Measurements from ENCODE around the gene CDK9.

CDK9 gene

GRCh38 chr9:127785933-127786772 is at the start of gene CDK9:
TSS of gene CDK9 (plus strand) at chr9:127786034. CDS start at chr9:127786149, 115 bp downstream.
- in situ Hi-C loops (cut with MboI; ENCODE audit: low sequenced_read_pairs) = no loop called here
- no peaks in the 10 kb centered on the region for H3K9me3 ChIP-seq
- peak; percentile 80 to 94 for DNase-seq (ENCODE audit: low spot score in 2 of 2)
- H3K4me3 ChIP-seq = peak within 1 kb of the TSS; percentile 100
- H3K27me3 ChIP-seq (ENCODE audit: low read depth) = no peaks in the 10 kb centered on the region
- peaks cover 47% of the 10 kb centered on the region for H3K36me3 ChIP-seq (replicated peaks)
- peaks cover 5% of the 10 kb centered on the region for H3K4me1 ChIP-seq

GRCh38 chr9:127738666-127739065 is 47.2 kb upstream of the CDK9 start:
- no peaks in the 10 kb centered on the region for H3K27me3 ChIP-seq (ENCODE audit: low read depth)
- H3K9me3 ChIP-seq = no peaks in the 10 kb centered on the region
- H3K36me3 ChIP-seq (replicated peaks) = no peaks in the 10 kb centered on the region
- in situ Hi-C loops (cut with MboI; ENCODE audit: low sequenced_read_pairs) = loop anchor here (5.0 to 10.0 kb wide), 2 partner anchors 44 to 176 kb away; partner anchors contain the start of gene ST6GALNAC4
- peaks cover 8% of the 10 kb centered on the region for H3K4me1 ChIP-seq
- no peak for DNase-seq (ENCODE audit: low spot score in 2 of 2)
- H3K4me3 ChIP-seq = no peak overlapping the region

DNA sequence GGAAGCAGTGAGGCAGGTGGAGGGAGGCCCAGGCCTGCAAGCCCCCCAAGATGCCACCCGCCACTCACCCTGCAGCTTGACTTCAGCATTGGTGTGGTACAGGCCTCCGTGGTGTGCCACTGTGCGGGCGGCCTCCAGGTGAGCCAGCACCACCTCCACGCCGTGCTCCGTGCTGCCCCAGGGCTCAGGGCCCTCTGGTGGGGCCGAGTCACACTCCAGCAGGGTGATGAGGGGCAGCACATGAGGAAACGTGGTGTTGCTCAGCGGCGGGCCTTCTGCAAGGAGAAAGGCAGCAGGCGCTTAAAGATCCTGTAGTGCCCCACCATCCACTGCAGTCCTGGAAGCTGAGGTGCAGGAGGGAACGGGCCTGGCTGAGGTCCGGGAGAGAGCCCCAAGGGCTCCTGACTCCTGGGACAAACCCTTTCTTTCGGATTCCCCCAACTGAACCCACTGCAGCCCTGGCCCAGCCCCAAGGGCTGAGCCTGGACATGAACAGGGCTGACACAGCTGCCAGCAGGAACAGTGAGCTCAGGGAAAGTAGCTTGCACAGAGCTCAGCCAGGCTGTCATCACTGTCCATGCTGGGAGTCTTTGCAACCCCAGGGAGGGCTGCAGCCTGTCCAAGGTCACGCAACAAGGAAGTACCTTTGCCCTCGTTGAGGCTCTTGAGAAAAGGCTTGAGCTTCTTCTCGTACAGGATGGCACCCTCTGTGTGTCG is 46.1 kb upstream of the CDK9 start:
- no peak for DNase-seq (ENCODE audit: low spot score in 2 of 2)
- Histone ChIP-seq H3K9me3 (no peaks in the 10 kb centered on the region), H3K4me3 (no peak overlapping the region), H3K4me1 (peaks cover 4% of the 10 kb centered on the region), H3K36me3 (replicated peaks) (no peaks in the 10 kb centered on the region), H3K27me3 (ENCODE audit: low read depth) (no peaks in the 10 kb centered on the region)
- in situ Hi-C loops (cut with MboI; ENCODE audit: low sequenced_read_pairs) = loop anchor here (5.0 to 10.0 kb wide), 2 partner anchors 43 to 175 kb away; partner anchors contain the start of gene ST6GALNAC4

DNA sequence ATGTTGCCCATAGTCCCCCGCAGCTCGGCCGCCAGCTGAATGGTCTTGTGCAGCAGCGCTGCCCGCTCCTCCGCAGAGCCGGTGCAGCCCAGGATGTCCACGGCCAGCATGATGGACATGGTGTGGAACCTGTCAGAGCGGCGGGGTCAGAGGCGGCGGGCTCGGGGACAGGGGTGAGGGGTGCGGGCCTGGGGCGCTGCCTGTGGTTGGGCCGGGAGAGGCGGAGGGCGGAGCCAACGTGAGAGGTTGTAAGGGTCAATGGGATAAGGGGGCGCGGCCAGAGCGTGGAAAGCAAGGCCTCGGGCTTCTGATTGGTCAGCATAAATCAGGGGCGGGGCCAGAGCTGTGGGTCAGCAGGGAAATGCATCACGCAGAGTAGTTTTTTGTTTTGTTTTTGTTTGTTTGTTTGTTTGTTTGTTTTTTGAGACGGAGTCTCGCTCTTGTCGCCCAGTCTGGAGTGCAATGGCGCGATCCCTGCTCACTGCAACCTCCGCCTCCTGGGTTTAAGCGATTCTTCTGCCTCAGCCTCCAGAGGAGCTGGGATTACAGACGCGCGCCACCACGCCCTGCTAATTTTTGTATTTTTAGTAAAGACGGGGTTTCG is 43.9 kb upstream of the CDK9 start:
- Histone ChIP-seq H3K4me3 (no peak overlapping the region), H3K27me3 (ENCODE audit: low read depth) (no peaks in the 10 kb centered on the region), H3K36me3 (replicated peaks) (no peaks in the 10 kb centered on the region), H3K9me3 (no peaks in the 10 kb centered on the region), H3K4me1 (no peaks in the 10 kb centered on the region)
- in situ Hi-C loops (cut with MboI; ENCODE audit: low sequenced_read_pairs) = no loop called here
- peak in 1 of 2 experiments; percentile 57 for DNase-seq (ENCODE audit: low spot score in 2 of 2)

DNA sequence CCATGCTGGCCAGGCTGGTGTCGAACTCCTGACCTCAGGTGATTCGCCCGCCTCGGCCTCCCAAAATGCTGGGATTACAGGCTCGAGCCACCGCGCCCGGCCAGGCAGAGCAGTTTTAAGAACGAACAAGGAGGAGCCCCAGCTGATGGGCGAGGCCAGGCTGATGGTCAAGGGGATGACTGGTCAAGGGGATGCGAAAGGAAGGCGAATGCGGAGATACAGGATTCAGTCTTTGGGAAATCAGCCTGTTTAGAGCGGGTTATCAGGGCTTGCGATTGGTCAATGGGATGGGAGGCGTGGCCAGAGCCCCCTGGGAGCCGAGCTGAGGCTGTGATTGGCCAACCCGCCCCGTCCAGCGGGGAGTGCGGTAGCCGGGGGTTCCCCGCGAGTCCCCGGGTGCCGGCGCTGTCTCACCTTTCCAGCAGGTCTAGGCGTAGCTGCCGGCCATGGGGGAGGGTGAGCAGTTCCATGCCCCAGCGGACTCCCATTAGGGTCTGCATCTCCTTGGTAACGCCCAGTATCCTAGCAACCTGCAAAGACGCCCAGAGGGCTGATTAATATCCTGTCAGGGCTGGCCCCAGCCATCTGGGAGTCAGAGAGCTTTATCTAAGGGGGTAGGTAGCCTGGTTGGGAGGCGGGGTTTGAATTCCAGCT is 43.3 kb upstream of the CDK9 start:
- Histone ChIP-seq H3K36me3 (replicated peaks) (no peaks in the 10 kb centered on the region), H3K27me3 (ENCODE audit: low read depth) (no peaks in the 10 kb centered on the region), H3K4me3 (no peak overlapping the region), H3K4me1 (no peaks in the 10 kb centered on the region), H3K9me3 (no peaks in the 10 kb centered on the region)
- in situ Hi-C loops (cut with MboI; ENCODE audit: low sequenced_read_pairs) = no loop called here
- DNase-seq (ENCODE audit: low spot score in 2 of 2) = peak in 1 of 2 experiments; percentile 64

GRCh38 chr9:127744398-127745110 is 41.3 kb upstream of the CDK9 start:
- no peaks in the 10 kb centered on the region for H3K9me3 ChIP-seq
- no peaks in the 10 kb centered on the region for H3K4me1 ChIP-seq
- no peaks in the 10 kb centered on the region for H3K27me3 ChIP-seq (ENCODE audit: low read depth)
- in situ Hi-C loops (cut with MboI; ENCODE audit: low sequenced_read_pairs) = no loop called here
- H3K4me3 ChIP-seq = no peak overlapping the region
- DNase-seq (ENCODE audit: low spot score in 2 of 2) = no peak
- H3K36me3 ChIP-seq (replicated peaks) = no peaks in the 10 kb centered on the region

- no peak for DNase-seq (ENCODE audit: low spot score in 2 of 2)
- H3K36me3 ChIP-seq (replicated peaks) = no peaks in the 10 kb centered on the region
- no peaks in the 10 kb centered on the region for H3K9me3 ChIP-seq
- H3K27me3 ChIP-seq (ENCODE audit: low read depth) = no peaks in the 10 kb centered on the region
- no peaks in the 10 kb centered on the region for H3K4me1 ChIP-seq
- in situ Hi-C loops (cut with MboI; ENCODE audit: low sequenced_read_pairs) = no loop called here
- H3K4me3 ChIP-seq = no peak overlapping the region
Observed at GRCh38 chr9:127746959-127747569, 38.8 kb upstream of the CDK9 start.

DNA sequence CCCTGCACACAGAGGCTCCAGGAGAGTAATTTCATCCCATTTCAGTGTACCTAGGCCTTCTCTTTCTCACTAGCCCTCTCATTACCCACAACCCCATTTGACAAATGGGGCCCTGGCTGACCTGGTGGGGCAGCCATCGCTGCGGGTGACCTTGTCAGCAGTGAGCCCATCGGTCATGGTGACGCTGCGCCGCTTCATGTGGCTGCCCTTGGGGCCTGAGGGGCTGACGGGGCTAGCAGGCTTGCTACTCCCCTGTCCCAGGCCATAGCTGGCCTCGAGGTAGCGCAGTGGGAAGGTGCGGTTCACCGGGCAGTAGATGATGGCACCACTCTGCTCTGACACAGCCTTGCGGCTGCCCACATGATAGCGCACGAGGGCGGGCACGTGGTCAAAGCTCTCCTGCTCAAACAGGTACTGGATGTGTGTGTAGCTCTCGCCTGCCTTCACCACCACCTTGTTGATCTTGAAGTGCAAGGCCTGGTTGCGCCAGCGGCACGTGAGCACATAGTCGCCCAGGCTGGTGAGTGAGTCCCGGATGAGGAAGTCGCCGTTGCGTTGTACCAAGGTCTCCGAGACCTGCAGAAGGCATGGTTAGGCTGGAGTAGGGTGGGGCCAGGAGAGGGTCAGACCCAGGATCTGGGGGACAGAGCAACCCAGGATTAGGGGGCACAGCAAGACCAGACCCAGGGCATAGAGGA is 36.6 kb upstream of the CDK9 start:
- H3K4me1 ChIP-seq = no peaks in the 10 kb centered on the region
- H3K9me3 ChIP-seq = no peaks in the 10 kb centered on the region
- H3K36me3 ChIP-seq (replicated peaks) = no peaks in the 10 kb centered on the region
- H3K27me3 ChIP-seq (ENCODE audit: low read depth) = no peaks in the 10 kb centered on the region
- DNase-seq (ENCODE audit: low spot score in 2 of 2) = no peak
- in situ Hi-C loops (cut with MboI; ENCODE audit: low sequenced_read_pairs) = no loop called here
- H3K4me3 ChIP-seq = no peak overlapping the region

DNA sequence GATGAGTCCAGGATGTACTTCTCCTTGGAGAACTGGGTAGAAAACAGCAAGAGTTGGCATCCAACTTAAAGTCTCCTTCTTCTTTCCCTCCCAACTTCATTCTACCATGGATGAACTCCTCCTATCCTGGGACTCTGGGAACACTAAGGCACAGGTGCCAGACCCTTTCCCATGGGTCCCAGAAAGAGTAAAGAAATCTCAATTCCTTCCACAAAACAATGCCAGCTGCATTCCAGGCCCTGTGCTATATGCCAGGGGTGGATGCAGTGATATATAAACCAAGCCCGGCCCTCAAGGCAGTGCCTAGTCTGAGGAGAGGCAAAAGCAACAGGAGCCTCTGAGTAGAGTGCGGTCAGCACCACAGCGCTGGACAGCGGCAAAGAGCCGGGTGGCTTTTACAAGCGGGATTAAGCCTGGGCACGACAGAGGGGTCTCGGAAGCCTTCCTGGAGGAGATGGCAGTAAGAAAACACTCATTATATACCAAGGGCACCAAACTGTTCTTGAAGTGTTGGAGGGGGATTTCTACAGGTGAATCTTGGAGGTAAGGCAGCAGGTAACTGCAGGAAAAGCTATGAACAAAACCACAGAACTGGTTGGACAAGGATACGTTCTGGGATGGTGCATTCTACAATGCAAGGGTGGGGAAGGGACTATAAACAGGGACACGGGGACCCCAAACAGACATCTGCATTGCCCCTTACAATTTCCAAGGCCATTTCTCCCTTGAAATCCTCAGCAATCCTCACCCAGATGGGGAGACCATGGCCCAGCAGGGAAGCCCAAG is 34.4 kb upstream of the CDK9 start:
- in situ Hi-C loops (cut with MboI; ENCODE audit: low sequenced_read_pairs) = no loop called here
- H3K4me3 ChIP-seq = no peak overlapping the region
- H3K27me3 ChIP-seq (ENCODE audit: low read depth) = no peaks in the 10 kb centered on the region
- H3K4me1 ChIP-seq = no peaks in the 10 kb centered on the region
- H3K9me3 ChIP-seq = no peaks in the 10 kb centered on the region
- peak in 1 of 2 experiments; percentile 65 for DNase-seq (ENCODE audit: low spot score in 2 of 2)
- no peaks in the 10 kb centered on the region for H3K36me3 ChIP-seq (replicated peaks)

GRCh38 chr9:127753148-127753547 is 32.7 kb upstream of the CDK9 start:
- H3K27me3 ChIP-seq (ENCODE audit: low read depth) = no peaks in the 10 kb centered on the region
- H3K36me3 ChIP-seq (replicated peaks) = no peaks in the 10 kb centered on the region
- H3K4me1 ChIP-seq = no peaks in the 10 kb centered on the region
- in situ Hi-C loops (cut with MboI; ENCODE audit: low sequenced_read_pairs) = no loop called here
- no peak for DNase-seq (ENCODE audit: low spot score in 2 of 2)
- H3K9me3 ChIP-seq = no peaks in the 10 kb centered on the region
- no peak overlapping the region for H3K4me3 ChIP-seq

DNA sequence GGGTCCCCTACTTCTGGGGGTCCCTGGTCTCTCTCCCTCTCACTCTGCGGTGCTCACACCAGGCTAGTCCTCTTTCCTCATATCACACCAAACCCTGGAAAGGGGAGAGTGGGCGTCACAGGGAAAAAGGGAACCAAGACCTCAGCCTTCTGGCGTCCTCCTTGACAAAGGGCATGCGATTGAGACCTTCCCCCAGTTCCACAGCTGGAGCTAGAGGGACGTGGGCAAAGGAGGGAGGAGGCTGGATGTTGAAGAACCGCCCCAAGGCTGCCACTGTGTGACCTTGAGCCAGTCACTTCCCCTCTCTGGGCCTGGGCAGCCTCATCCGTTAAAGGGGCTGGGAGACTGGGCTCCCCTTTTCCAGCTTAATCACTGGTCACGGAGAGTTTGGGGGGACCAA is 32.2 kb upstream of the CDK9 start:
- Histone ChIP-seq H3K36me3 (replicated peaks) (no peaks in the 10 kb centered on the region), H3K4me1 (no peaks in the 10 kb centered on the region), H3K9me3 (no peaks in the 10 kb centered on the region), H3K27me3 (ENCODE audit: low read depth) (no peaks in the 10 kb centered on the region), H3K4me3 (no peak overlapping the region)
- in situ Hi-C loops (cut with MboI; ENCODE audit: low sequenced_read_pairs) = no loop called here
- no peak for DNase-seq (ENCODE audit: low spot score in 2 of 2)
